Body of pancreas (tissue), 4 donors: ENCODE data around the gene UBE2E2.

Experiments used
- POLR2A ChIP-seq, 3 donors: fragments of 450-650 bp; IDR thresholded peaks; one replicate each; pipeline ENCODE4 v1.6.1; 2016; ENCODE audit warnings: antibody characterized with exemption in 3 of 3, mild to moderate bottlenecking in 2 of 3
- TF ChIP-seq, protein P1 (sequence below), 7 experiments: fragments of 450-650 bp in 4 of 7; fragments of 200-600 bp in 3 of 7; sonication (generic) in 3 of 7; IDR thresholded peaks; one replicate each; pipeline ENCODE4 v1.5.1; 2016 to 2019; ENCODE audit warnings: antibody characterized with exemption in 7 of 7

GRCh38 chr3:23164746-23165145 lies 38.4 kb upstream of the UBE2E2 start:
- TF ChIP-seq POLR2A (IDR thresholded peaks at IDR 0.05) = no peak
- TF ChIP-seq, protein P1, sequence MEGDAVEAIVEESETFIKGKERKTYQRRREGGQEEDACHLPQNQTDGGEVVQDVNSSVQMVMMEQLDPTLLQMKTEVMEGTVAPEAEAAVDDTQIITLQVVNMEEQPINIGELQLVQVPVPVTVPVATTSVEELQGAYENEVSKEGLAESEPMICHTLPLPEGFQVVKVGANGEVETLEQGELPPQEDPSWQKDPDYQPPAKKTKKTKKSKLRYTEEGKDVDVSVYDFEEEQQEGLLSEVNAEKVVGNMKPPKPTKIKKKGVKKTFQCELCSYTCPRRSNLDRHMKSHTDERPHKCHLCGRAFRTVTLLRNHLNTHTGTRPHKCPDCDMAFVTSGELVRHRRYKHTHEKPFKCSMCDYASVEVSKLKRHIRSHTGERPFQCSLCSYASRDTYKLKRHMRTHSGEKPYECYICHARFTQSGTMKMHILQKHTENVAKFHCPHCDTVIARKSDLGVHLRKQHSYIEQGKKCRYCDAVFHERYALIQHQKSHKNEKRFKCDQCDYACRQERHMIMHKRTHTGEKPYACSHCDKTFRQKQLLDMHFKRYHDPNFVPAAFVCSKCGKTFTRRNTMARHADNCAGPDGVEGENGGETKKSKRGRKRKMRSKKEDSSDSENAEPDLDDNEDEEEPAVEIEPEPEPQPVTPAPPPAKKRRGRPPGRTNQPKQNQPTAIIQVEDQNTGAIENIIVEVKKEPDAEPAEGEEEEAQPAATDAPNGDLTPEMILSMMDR (IDR thresholded peaks at IDR 0.05) = no peak
